Vagina (tissue), 2 donors: ENCODE results near the gene LCE2D. TPM values are rescaled to one million over a fixed set of nuclear protein-coding genes. Genes with fewer than 3 reads are reported as not detected.

Source experiments
- DNase-seq, 2 donors: peaks; one replicate each; pipeline ENCODE4 v3.0.0-alpha.2; 2017; ENCODE audit errors: extremely low spot score in 2 of 2
- H3K27ac ChIP-seq: fragments of 200-600 bp; sonication (generic); one replicate; pipeline ENCODE4 v1.5.1; 2019
- H3K27me3 ChIP-seq: fragments of 200-600 bp; sonication (generic); one replicate; pipeline ENCODE4 v1.5.1; 2019
- H3K36me3 ChIP-seq, 2 donors: fragments of 200-600 bp; sonication (generic); one replicate each; pipeline ENCODE4 v1.5.1; 2017 to 2019
- H3K4me1 ChIP-seq: fragments of 200-600 bp; sonication (generic); one replicate; pipeline ENCODE4 v1.5.1; 2019
- H3K4me3 ChIP-seq, 2 donors: fragments of 200-600 bp; sonication (generic); 1 replicate in 1 of 2; 2 replicates in 1 of 2; pipeline ENCODE4 v1.5.1; 2016 to 2019
- H3K9me3 ChIP-seq: fragments of 200-600 bp; sonication (generic); one replicate; pipeline ENCODE4 v1.5.1; 2019
- CTCF ChIP-seq, 3 experiments: fragments of 450-650 bp in 2 of 3; fragments of 200-600 bp in 1 of 3; sonication (generic) in 1 of 3; IDR thresholded peaks; one replicate each; pipeline ENCODE4 v1.5.1; 2017 to 2019; ENCODE audit warnings: antibody characterized with exemption in 3 of 3, mild to moderate bottlenecking in 2 of 3, moderate library complexity in 2 of 3
- POLR2A ChIP-seq, 2 donors: fragments of 450-650 bp; IDR thresholded peaks; one replicate each; pipeline ENCODE4 v1.6.1; 2017; ENCODE audit warnings: antibody characterized with exemption in 2 of 2, mild to moderate bottlenecking in 2 of 2, moderate library complexity in 2 of 2
- POLR2AphosphoS5 ChIP-seq, 2 donors: sonication (generic); formaldehyde crosslinking; IDR thresholded peaks; one replicate each; pipeline ENCODE4 v1.9.0; 2017; ENCODE audit warnings: antibody characterized with exemption in 2 of 2, mild to moderate bottlenecking in 2 of 2, low read depth in 1 of 2; ENCODE audit not compliant: insufficient read depth in 1 of 2
- intact Hi-C: fragments of 100-400 bp; cut with DNase I; formaldehyde crosslinking; loops from one replicate; pipeline ENCODE4 v1.15.1; 2023
- total RNA-seq: library from RNA; depleted of rRNA; stranded (reverse); fragments of >200 nt; gene quantifications from one replicate; pipeline ENCODE4 v1.2.3, GENCODE V29; 2016

LCE2D gene
- not detected for total RNA-seq

GRCh38 chr1:152663098-152663497, at the start of gene LCE2D:
Gene LCE2D, plus strand, starts transcription at chr1:152663380. Its CDS starts 726 bp downstream, at chr1:152664106.
- TF ChIP-seq POLR2AphosphoS5 (IDR thresholded peaks at IDR 0.05; ENCODE audit: insufficient read depth in 1 of 2, low read depth in 1 of 2), result no peak
- TF ChIP-seq POLR2A (IDR thresholded peaks at IDR 0.05), result no peak
- no peak for TF ChIP-seq CTCF (IDR thresholded peaks at IDR 0.05)
- intact Hi-C loops, result no loop called here

DNA sequence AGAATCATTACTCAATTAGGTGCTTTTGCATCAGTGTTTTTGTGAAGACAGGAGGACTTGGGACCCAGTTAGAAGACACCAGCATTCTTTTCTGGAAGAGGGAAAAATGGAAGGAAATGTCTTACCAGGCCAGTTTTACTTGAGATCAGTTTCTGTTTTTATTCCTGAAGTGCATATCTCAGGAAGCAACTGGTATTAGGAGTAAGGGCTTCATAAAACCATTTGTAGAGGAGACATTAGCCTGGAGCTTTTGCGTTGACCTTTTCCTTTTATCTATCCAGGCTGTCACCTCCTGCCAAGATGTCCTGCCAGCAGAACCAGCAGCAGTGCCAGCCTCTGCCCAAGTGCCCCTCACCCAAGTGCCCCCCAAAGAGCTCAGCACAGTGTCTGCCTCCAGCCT, 49.7 kb upstream of the LCE2D start, which contains the start of gene LCE3B:
LCE3B (plus strand) TSS at position 301 of the 400 bp plus-strand sequence; CDS start at position 301, 0 bp downstream.
- Histone ChIP-seq H3K27me3 (no peaks in the 10 kb centered on the region), H3K4me3 (no peak within 1 kb of the TSS), H3K9me3 (peaks cover 2% of the 10 kb centered on the region), H3K27ac (no peak within 1 kb of the TSS), H3K36me3 (no peaks in the 10 kb centered on the region), H3K4me1 (no peaks in the 10 kb centered on the region)
- intact Hi-C loops, result no loop called here
- DNase-seq, result no peak
- no peak for TF ChIP-seq POLR2A (IDR thresholded peaks at IDR 0.05)
- no peak for TF ChIP-seq POLR2AphosphoS5 (IDR thresholded peaks at IDR 0.05; ENCODE audit: insufficient read depth in 1 of 2, low read depth in 1 of 2)
- no peak for TF ChIP-seq CTCF (IDR thresholded peaks at IDR 0.05)

More at GRCh38 chr1:152663098-152663497, at the start of gene LCE2D:
- no peak within 1 kb of the TSS for H3K4me3 ChIP-seq
- H3K36me3 ChIP-seq, result no peaks in the 10 kb centered on the region
- DNase-seq, result no peak
- no peaks in the 10 kb centered on the region for H3K4me1 ChIP-seq
- H3K27ac ChIP-seq, result no peak within 1 kb of the TSS
- no peaks in the 10 kb centered on the region for H3K9me3 ChIP-seq
- H3K27me3 ChIP-seq, result no peaks in the 10 kb centered on the region

- no peak for TF ChIP-seq POLR2AphosphoS5 (IDR thresholded peaks at IDR 0.05; ENCODE audit: insufficient read depth in 1 of 2, low read depth in 1 of 2)
- no peak for TF ChIP-seq POLR2A (IDR thresholded peaks at IDR 0.05)
- TF ChIP-seq CTCF (IDR thresholded peaks at IDR 0.05), result no peak
- H3K27ac ChIP-seq, result no peak overlapping the region
- no peaks in the 10 kb centered on the region for H3K4me1 ChIP-seq
- no peak overlapping the region for H3K4me3 ChIP-seq
- no peak for DNase-seq
- peaks cover 3% of the 10 kb centered on the region for H3K9me3 ChIP-seq
- intact Hi-C loops, result no loop called here
- no peaks in the 10 kb centered on the region for H3K27me3 ChIP-seq
- no peaks in the 10 kb centered on the region for H3K36me3 ChIP-seq
These were observed 41.2 kb upstream of the LCE2D start for GRCh38 chr1:152621993-152622392.

DNA sequence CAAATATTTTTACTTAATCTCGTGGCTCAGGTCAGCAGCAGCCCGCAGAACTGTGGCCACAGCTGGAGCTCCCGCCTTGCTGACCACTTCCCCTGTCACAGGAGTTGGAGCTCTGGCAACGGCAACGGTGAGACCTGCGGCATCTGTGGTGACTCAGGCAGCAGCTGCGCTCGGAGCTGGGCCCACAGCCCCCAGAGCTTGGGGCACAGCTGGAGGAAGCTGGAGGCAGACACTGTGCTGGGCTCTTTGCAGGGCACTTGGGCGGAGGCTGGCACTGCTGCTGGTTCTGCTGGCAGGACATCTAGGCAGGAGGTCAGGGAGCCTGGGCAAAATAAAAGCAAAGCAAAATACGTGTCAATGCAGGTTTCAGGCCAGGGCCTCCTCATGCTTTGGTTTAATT, 40.4 kb upstream of the LCE2D start, which contains the start of gene LCE3A:
LCE3A (minus strand) TSS at position 301 of the 400 bp plus-strand sequence; CDS start at position 301, 0 bp downstream.
- H3K4me3 ChIP-seq, result no peak within 1 kb of the TSS
- no peak within 1 kb of the TSS for H3K27ac ChIP-seq
- no peak for TF ChIP-seq CTCF (IDR thresholded peaks at IDR 0.05)
- no peak for TF ChIP-seq POLR2AphosphoS5 (IDR thresholded peaks at IDR 0.05; ENCODE audit: insufficient read depth in 1 of 2, low read depth in 1 of 2)
- TF ChIP-seq POLR2A (IDR thresholded peaks at IDR 0.05), result no peak
- H3K36me3 ChIP-seq, result no peaks in the 10 kb centered on the region
- H3K9me3 ChIP-seq, result peaks cover 3% of the 10 kb centered on the region
- H3K4me1 ChIP-seq, result no peaks in the 10 kb centered on the region
- no peaks in the 10 kb centered on the region for H3K27me3 ChIP-seq
- DNase-seq, result no peak
- intact Hi-C loops, result no loop called here

DNA sequence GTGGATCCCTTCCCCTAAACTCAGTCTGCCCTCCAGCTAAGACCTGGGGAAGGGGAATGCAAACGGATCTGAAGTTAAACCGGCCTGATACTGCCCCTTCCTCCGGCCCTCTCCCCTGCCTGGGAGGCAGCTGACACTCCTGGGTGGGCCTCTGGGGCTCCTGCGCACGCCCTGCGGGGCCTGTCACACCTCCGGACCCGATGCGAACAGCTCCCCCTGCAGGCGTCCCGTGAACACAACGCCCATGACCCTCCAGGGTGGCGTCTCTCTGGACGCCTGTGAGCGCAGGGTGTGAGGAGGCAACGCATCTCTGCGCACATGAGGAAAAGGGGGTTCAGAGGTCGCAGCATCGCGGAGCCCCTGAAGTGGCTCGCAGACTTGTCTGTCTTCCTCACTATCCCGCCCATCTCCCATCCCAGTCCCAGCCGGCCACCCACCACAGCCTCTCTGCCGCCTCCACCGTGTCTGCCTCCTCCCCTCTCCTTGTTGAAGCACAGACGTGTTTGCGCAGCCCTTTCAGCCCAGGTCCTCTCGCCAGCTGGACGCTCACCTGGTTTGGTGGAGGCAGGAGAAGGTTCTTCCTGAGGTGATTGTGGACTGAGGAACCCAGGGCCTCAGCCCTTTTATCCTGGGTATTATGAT, 39.9 kb upstream of the LCE2D start:
- H3K36me3 ChIP-seq, result no peaks in the 10 kb centered on the region
- no peak overlapping the region for H3K4me3 ChIP-seq
- TF ChIP-seq CTCF (IDR thresholded peaks at IDR 0.05) (no peak), POLR2A (IDR thresholded peaks at IDR 0.05) (no peak), POLR2AphosphoS5 (IDR thresholded peaks at IDR 0.05; ENCODE audit: insufficient read depth in 1 of 2, low read depth in 1 of 2) (no peak)
- no peaks in the 10 kb centered on the region for H3K27me3 ChIP-seq
- no peak for DNase-seq
- H3K4me1 ChIP-seq, result no peaks in the 10 kb centered on the region
- intact Hi-C loops, result no loop called here
- peaks cover 3% of the 10 kb centered on the region for H3K9me3 ChIP-seq
- H3K27ac ChIP-seq, result no peak overlapping the region
